Measurements from ENCODE around the gene ATF6. TPM values are rescaled to one million over a fixed set of nuclear protein-coding genes. Genes with fewer than 3 reads are reported as not detected.

ATF6 gene
- total and polyA plus RNA-seq, 2 of the 8 experiments (the other 6 are each of a cell fraction or from before 2014, with no cell fraction given): 4.6 to 10.0 TPM

GRCh38 chr1:161768461-161768860, 2.3 kb downstream of the ATF6 start:
- Histone ChIP-seq H2AK5ac (ENCODE audit: low read depth, low read length) (no peak overlapping the region), H2BK20ac (ENCODE audit: low read length) (no peak overlapping the region), H4K20me1 (replicated peaks in 1 of 2; ENCODE audit: control insufficient read depth in 1 of 2, insufficient read depth in 2 of 2, low read length in 2 of 2) (no peaks in the 10 kb centered on the region), H4K5ac (ENCODE audit: insufficient read length, low read depth, low read length) (no peak overlapping the region), H3K18ac (ENCODE audit: extremely low read depth, low read length) (no peak overlapping the region), H3K27me3 (replicated peaks in 1 of 4; ENCODE audit: control insufficient read depth in 3 of 4, extremely low read depth in 1 of 4, insufficient read depth in 3 of 4, low read length in 3 of 4) (no peaks in the 10 kb centered on the region), H3K56ac (replicated peaks; ENCODE audit: insufficient read length, low read depth, low read length) (no peak overlapping the region), H3K4me3 (ENCODE audit: extremely low read depth in 1 of 4, insufficient read depth in 2 of 4, low read depth in 3 of 4, low read length in 4 of 4) (no peak overlapping the region), H3K4me2 (ENCODE audit: insufficient read depth in 1 of 2, low read depth in 2 of 2, low read length in 2 of 2) (no peak overlapping the region), H2BK5ac (ENCODE audit: low read depth, low read length) (no peak overlapping the region), H3K27ac (ENCODE audit: low read depth, low read length) (no peak overlapping the region), H3K23me2 (ENCODE audit: low read depth, low read length) (no peaks in the 10 kb centered on the region; the same call in 1 of the 2 replicates), H3K14ac (ENCODE audit: insufficient read length) (no peak overlapping the region), H3K4ac (replicated peaks; ENCODE audit: insufficient read length, low read depth, low read length) (no peak overlapping the region), H2BK120ac (replicated peaks; ENCODE audit: low read depth, low read length) (no peak overlapping the region), H4K8ac (ENCODE audit: extremely low read depth, insufficient read depth, low read length) (no peak overlapping the region), H3K9ac (replicated peaks in 1 of 4; ENCODE audit: extremely low read depth in 1 of 4, low read depth in 3 of 4, low read length in 3 of 4) (no peak overlapping the region), H2BK12ac (ENCODE audit: low read depth, low read length) (no peak overlapping the region), H3K4me1 (replicated peaks in 1 of 4; ENCODE audit: control insufficient read depth in 3 of 4, insufficient read depth in 4 of 4, low read length in 3 of 4) (no peaks in the 10 kb centered on the region), H4K91ac (replicated peaks; ENCODE audit: insufficient read length, low read length) (no peak overlapping the region), H3K23ac (ENCODE audit: insufficient read length) (no peak overlapping the region), H2AFZ (ENCODE audit: low read length) (no peak overlapping the region), H3K9me3 (ENCODE audit: insufficient read depth in 2 of 2, low read depth in 1 of 2, low read length in 1 of 2) (no peaks in the 10 kb centered on the region), H3K79me2 (ENCODE audit: control insufficient read depth in 1 of 2, insufficient read depth in 2 of 2, low read length in 2 of 2) (peaks cover 0 to 4% of the 10 kb centered on the region in 2 experiments; a peak in 1 of 4 replicates), H3K79me1 (ENCODE audit: low read depth, low read length) (no peaks in the 10 kb centered on the region; the same call in 1 of the 2 replicates), H3K36me3 (ENCODE audit: control insufficient read depth in 2 of 4, insufficient read depth in 4 of 4, low read length in 3 of 4) (no peaks in the 10 kb centered on the region), H2BK15ac (ENCODE audit: low read length) (no peak overlapping the region)
- 97% methylated on average over 5 of the region's 5 CpGs; no CpG with 5 or more reads in 1 of the 2 experiments for WGBS, 2 experiments (ENCODE audit: extremely low coverage in 1 of 2, insufficient coverage in 1 of 2, insufficient read length in 1 of 2, insufficient replicate concordance in 2 of 2, low coverage in 1 of 2, low lambda C conversion rate in 2 of 2, missing lambda C conversion rate in 1 of 2)
- POLR2A ChIA-PET (ENCODE audit: partially characterized antibody): no interaction called here
- FAIRE-seq (no peak), DNase-seq (ENCODE audit: low read depth in 1 of 2, low spot score in 2 of 2) (no peak)
- CTCF ChIA-PET (ENCODE audit: partially characterized antibody): interaction anchor here (1.8 kb wide), 1 partner anchor 269 kb away, joined by 8 read pairs; no protein-coding TSS in a partner anchor
- TF ChIP-seq MAX (IDR thresholded peaks at IDR 0.05): no peak
- no peak for TF ChIP-seq CREB1 (IDR thresholded peaks at IDR 0.05)
- TF ChIP-seq KDM5A (IDR thresholded peaks at IDR 0.05; ENCODE audit: low read length): no peak

Data from H1 (cell line).